Measurements from ENCODE around the gene CCDC102A. TPM values are rescaled to one million over a fixed set of nuclear protein-coding genes. Genes with fewer than 3 reads are reported as not detected.

CCDC102A gene
- total RNA-seq: 16.3 and 19.3 TPM in 2 replicates

GRCh38 chr16:57536306-57537193 lies at the start of gene CCDC102A:
TSS of gene CCDC102A (minus strand) at chr16:57536571. CDS start at chr16:57529177, 7,394 bp downstream.

DNA sequence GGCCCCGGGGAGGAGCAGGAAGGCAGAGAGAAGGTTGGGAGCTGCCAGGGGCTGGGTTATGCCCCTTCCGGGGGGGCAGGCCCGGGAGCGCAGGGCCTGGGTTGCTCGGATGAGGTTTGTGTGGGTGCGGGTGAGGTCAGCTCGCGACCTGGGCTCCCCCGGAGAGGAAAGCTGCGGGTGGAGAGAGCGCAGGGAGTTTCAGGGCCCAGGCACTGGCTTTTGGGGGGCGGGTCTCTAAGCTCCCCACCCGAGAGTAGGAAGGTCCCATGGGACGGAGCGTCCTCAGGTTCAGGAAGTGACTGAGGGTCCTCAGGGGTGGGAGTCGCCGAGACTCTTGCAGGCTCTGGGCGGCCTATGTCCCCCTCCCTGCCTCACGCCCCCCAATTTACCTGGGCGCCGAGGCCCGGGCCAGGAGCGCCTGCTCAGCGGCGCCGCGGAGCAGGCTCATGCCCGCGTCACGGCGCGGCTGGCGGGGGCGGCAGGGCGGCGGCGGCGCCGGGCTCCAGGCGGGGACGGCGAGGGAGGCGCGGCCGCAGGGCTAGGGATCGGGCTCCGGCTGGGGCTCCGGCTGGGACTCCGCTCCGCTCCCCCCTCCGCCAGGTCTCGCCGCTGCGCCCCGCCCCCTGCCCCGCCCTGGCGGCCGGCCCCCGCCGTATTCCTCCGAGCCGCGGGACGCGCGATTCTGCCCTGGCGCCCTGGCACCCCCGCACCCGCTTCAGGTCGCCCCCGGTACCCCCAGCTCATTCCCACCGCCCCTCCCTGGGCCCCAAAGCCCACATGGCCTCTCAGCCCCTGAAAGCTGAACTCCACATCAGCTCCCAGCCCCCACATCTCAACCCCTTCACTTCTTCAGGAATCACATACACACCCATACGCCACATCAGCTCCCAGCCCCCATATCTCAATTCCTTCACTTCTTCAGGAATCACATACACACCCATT lies 50.2 kb downstream of the CCDC102A start, which contains the start of gene DOK4:
Gene DOK4 (minus strand): TSS at position 578 of the 942 bp plus-strand sequence. CDS start 6,986 bp downstream, outside the sequence.

DNA sequence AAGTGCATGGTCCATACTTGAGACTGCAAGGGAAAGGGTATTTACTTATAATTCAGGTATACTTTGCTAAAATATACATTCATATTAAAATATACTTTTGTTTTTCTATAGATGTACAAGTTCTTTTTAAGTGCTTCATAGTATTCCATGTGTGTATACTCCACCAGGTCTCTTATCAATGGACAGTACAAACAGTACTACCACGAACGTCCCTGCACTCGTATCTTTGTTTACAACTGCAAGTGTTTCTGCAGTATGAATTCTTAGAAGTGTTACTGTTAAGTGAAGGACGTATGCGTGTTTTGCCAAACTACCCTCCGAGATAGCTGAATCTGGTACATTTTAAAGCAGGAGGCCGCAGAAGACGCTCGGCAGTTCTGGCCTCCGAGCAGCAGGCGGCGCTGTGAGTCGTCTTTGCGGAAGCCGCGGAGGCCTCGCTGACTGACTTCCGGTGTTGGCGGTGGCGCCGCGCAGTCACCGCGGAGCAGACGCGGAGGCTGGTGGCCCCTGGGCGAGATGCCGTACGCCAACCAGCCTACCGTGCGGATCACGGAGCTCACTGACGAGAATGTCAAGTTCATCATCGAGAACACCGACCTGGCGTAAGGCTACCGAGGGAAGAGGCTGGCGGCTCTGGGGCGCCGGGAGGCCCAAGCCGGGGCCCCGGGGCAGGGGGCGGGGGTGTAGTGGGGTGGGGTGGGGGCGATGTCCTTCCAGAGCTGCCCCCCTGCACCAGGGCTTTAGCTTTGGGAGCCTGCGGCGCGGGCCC lies 74.0 kb downstream of the CCDC102A start, which contains the start of gene POLR2C:
Gene POLR2C (plus strand): TSS at position 471 of the 769 bp plus-strand sequence. CDS start 46 bp downstream, at position 517.

Other genes starting within 250 kb of the CCDC102A start
- not detected in 2 replicates for gene CCL22, start 177.8 kb downstream of the CCDC102A start, total RNA-seq
- 4.2 and 10.8 TPM in 2 replicates for gene CX3CL1, start 164.1 kb downstream of the CCDC102A start, total RNA-seq
- not detected in 2 replicates for gene CCL17, start 131.8 kb downstream of the CCDC102A start, total RNA-seq
- gene CIAPIN1, start 89.2 kb downstream of the CCDC102A start, total RNA-seq: 34.0 and 36.6 TPM in 2 replicates
- 37.6 and 47.4 TPM in 2 replicates for gene COQ9, start 89.1 kb downstream of the CCDC102A start, total RNA-seq
- 104 and 111 TPM in 2 replicates for gene POLR2C, start 73.9 kb downstream of the CCDC102A start, total RNA-seq
- gene DOK4, start 50.1 kb downstream of the CCDC102A start, total RNA-seq: 48.0 and 50.5 TPM in 2 replicates
- not detected in 2 replicates for gene ADGRG5, start 6.1 kb upstream of the CCDC102A start, total RNA-seq
- 2.2 and 5.9 TPM in 2 replicates for gene ADGRG1, start 92.1 kb upstream of the CCDC102A start, total RNA-seq
- gene ADGRG3, start 131.7 kb upstream of the CCDC102A start, total RNA-seq: not detected in 2 replicates
- 0.07 and 0.13 TPM in 2 replicates for gene DRC7, start 158.2 kb upstream of the CCDC102A start, total RNA-seq
- 24.4 and 33.0 TPM in 2 replicates for gene KATNB1, start 199.2 kb upstream of the CCDC102A start, total RNA-seq

Measured in smooth muscle cell of the pulmonary artery (primary cell).